HepG2 (cell line): Measurements from ENCODE around the gene ZFPM1. TPM values are rescaled to one million over a fixed set of nuclear protein-coding genes. Genes with fewer than 3 reads are reported as not detected.

ENCODE experiments used
- ATAC-seq: fragments of 200-7000 bp; cut with Tn5 transposase; 3 replicates; pipeline ENCODE4 v1.9.1; 2020; ENCODE audit warnings: mild to moderate bottlenecking, moderate library complexity
- BruUV-seq: library from RNA; stranded (reverse); fragments of 400-500 nt; replicated peaks from 2 replicates; lab custom pipeline; 2021; lab: Mats Ljungman, UMichigan
- CTCF ChIA-PET: fragments of 300-600 bp; formaldehyde crosslinking; extraction: SDS; loops from one replicate; lab custom pipeline; 2021; ENCODE audit warnings: low total read pairs, inconsistent platforms, low intra/inter-chr PET ratio; lab: Yijun Ruan, JAX
- POLR2A ChIA-PET: fragments of 350-600 bp; sonication (Branson Sonifier 250); formaldehyde crosslinking; loops from one replicate; lab custom pipeline; 2020; ENCODE audit warnings: antibody characterized with exemption, inconsistent platforms; lab: Yijun Ruan, JAX
- DNase-seq: peaks from one replicate; pipeline ENCODE4 v3.0.0-alpha.2; 2015; ENCODE audit warnings: low spot score
- FAIRE-seq: peaks from 3 replicates; lab custom pipeline; 2011; peaks lifted over from hg19 to GRCh38; lab: Jason Lieb, UNC
- H2AFZ ChIP-seq: one replicate; pipeline ENCODE4 v1.6.1; 2011; ENCODE audit warnings: low read length, inconsistent platforms
- H3K27ac ChIP-seq: fragments of 300-600 bp; 3 replicates; pipeline ENCODE4 v1.8.0; 2011; ENCODE audit warnings: mixed run types, mild to moderate bottlenecking, mixed read lengths, low read length, inconsistent platforms; ENCODE audit not compliant: insufficient read depth; ENCODE audit errors: extremely low read length
- H3K27me3 ChIP-seq, 2 experiments: fragments of 200-600 bp in 1 of 2; 2 replicates in 1 of 2; 3 replicates in 1 of 2; pipeline versions ENCODE4 v1.6.0 to v1.8.0; 2011; ENCODE audit warnings: low read length in 2 of 2, mild to moderate bottlenecking in 2 of 2, moderate library complexity in 2 of 2, inconsistent platforms in 1 of 2; ENCODE audit not compliant: insufficient read depth in 2 of 2, control insufficient read depth in 1 of 2
- H3K36me3 ChIP-seq, 2 experiments: fragments of 200-600 bp in 1 of 2; replicated peaks in 1 of 2; 2 replicates in 1 of 2; 3 replicates in 1 of 2; pipeline versions ENCODE4 v1.5.1 to v1.8.0; 2011; ENCODE audit warnings: low read length in 2 of 2, inconsistent platforms in 1 of 2; ENCODE audit not compliant: insufficient read depth in 2 of 2, control insufficient read depth in 1 of 2
- H3K4me1 ChIP-seq: 2 replicates; pipeline ENCODE4 v1.5.1; 2012; ENCODE audit warnings: low read length, inconsistent platforms; ENCODE audit not compliant: insufficient read depth
- H3K4me2 ChIP-seq: 2 replicates; pipeline ENCODE4 v1.6.0; 2011; ENCODE audit warnings: low read depth, low read length, inconsistent platforms
- H3K4me3 ChIP-seq, 3 experiments: fragments of 200-600 bp in 1 of 3; sonication (generic), shearing (Covaris generic) in 1 of 3; replicated peaks in 1 of 3; 2 replicates each; pipeline ENCODE4 v1.5.1; 2011 to 2016; ENCODE audit warnings: low read length in 3 of 3, inconsistent platforms in 2 of 3, low read depth in 2 of 3, mild to moderate bottlenecking in 2 of 3, control low read depth in 1 of 3, mixed read lengths in 1 of 3; ENCODE audit not compliant: insufficient read depth in 1 of 3
- H3K79me2 ChIP-seq: one replicate; pipeline ENCODE4 v1.6.1; 2011; ENCODE audit warnings: low read length, inconsistent platforms; ENCODE audit not compliant: insufficient read depth
- H3K9ac ChIP-seq: 2 replicates; pipeline ENCODE4 v1.6.0; 2011; ENCODE audit warnings: mild to moderate bottlenecking, low read depth, low read length, inconsistent platforms; ENCODE audit not compliant: insufficient read depth
- H3K9me3 ChIP-seq: 2 replicates; pipeline ENCODE4 v1.5.1; 2012; ENCODE audit warnings: mild to moderate bottlenecking, low read length
- H4K20me1 ChIP-seq: 2 replicates; pipeline ENCODE4 v1.6.0; 2011; ENCODE audit warnings: inconsistent platforms, mild to moderate bottlenecking, low read length, moderate library complexity; ENCODE audit not compliant: insufficient read depth
- EZH2 ChIP-seq: conservative IDR thresholded peaks from 2 replicates; pipeline ENCODE4 v1.6.1; 2012; ENCODE audit warnings: mild to moderate bottlenecking, low read depth, low read length, moderate library complexity
- FOXA1 ChIP-seq, 2 experiments: fragments of 450-650 bp in 1 of 2; sonication (generic) in 1 of 2; formaldehyde crosslinking in 1 of 2; IDR thresholded peaks; 2 replicates each; pipeline versions ENCODE4 v1.4.0 to v1.6.1; 2016 to 2020; ENCODE audit warnings: missing genetic modification reagents in 1 of 2
- GATA4 ChIP-seq: sonication (generic); IDR thresholded peaks from 2 replicates; pipeline ENCODE4 v1.6.1; 2016; ENCODE audit warnings: antibody characterized with exemption, low read depth, borderline replicate concordance
- HNRNPK ChIP-seq: fragments of 200-400 bp; formaldehyde crosslinking; IDR thresholded peaks from 2 replicates; pipeline ENCODE4 v1.6.1; 2018; ENCODE audit warnings: low read length, low read depth, moderate library complexity, mild to moderate bottlenecking; ENCODE audit not compliant: poor library complexity, severe bottlenecking
- SNRNP70 ChIP-seq: fragments of 200-400 bp; formaldehyde crosslinking; IDR thresholded peaks from 2 replicates; pipeline ENCODE4 v1.6.1; 2017; ENCODE audit warnings: mild to moderate bottlenecking, low read depth, low read length, moderate library complexity
- SOX13 ChIP-seq, 3 experiments: fragments of 450-650 bp in 1 of 3; sonication (generic) in 1 of 3; formaldehyde crosslinking in 1 of 3; IDR thresholded peaks in 2 of 3; conservative IDR thresholded peaks in 1 of 3; 2 replicates each; pipeline versions ENCODE4 v1.5.0 to v1.6.1; 2016 to 2020; ENCODE audit warnings: antibody characterized with exemption in 1 of 3, mild to moderate bottlenecking in 1 of 3, missing compliant biosample characterization in 1 of 3, missing genetic modification reagents in 1 of 3, moderate library complexity in 1 of 3
- WGBS: methylation state at CpG from one replicate; pipeline ENCODE4 v1.1.6; 2017; ENCODE audit warnings: low lambda C conversion rate; 5-methylcytosine and 5-hydroxymethylcytosine counted together
- in situ Hi-C: cut with HindIII; loops from 2 replicates; pipeline ENCODE4 v1.10.0; 2017; ENCODE audit warnings: low pct_unique_long_range_greater_than_20kb; ENCODE audit not compliant: extremely low pct_ligation_motif_present
- intact Hi-C: fragments of 100-400 bp; cut with micrococcal nuclease; formaldehyde crosslinking; loops from one replicate; pipeline ENCODE4 v1.10.0; 2022; ENCODE audit not compliant: unreplicated experiment
- polyA plus RNA-seq, 8 experiments: library from polyadenylated mRNA; depleted of rRNA in 3 of 8; stranded (reverse) in 7 of 8; unstranded in 1 of 8; fragments of >200 nt; fragmentation: Illumina TruSeq in 4 of 8; extraction: Trizol in 4 of 8; gene quantifications; 2 replicates each; pipeline versions ENCODE4 v1.2.1 to v1.2.3, GENCODE V29; 2011 to 2016; ENCODE audit warnings: low read depth in 4 of 8, missing spikeins in 1 of 8, mixed read lengths in 1 of 8; ENCODE audit not compliant: insufficient read depth in 1 of 8
- total RNA-seq, 5 experiments: library from RNA; depleted of rRNA; stranded (reverse); fragments of >200 nt; fragmentation: Illumina TruSeq; extraction: Trizol; gene quantifications; 2 replicates each; pipeline ENCODE4 v1.2.3, GENCODE V29; 2016; ENCODE audit warnings: low read depth in 1 of 5

Gene ZFPM1
- total and polyA plus RNA-seq, 2 of the 13 experiments (the other 11 are each of a cell fraction or from before 2014, with no cell fraction given) = 1.3 to 3.8 TPM

DNA sequence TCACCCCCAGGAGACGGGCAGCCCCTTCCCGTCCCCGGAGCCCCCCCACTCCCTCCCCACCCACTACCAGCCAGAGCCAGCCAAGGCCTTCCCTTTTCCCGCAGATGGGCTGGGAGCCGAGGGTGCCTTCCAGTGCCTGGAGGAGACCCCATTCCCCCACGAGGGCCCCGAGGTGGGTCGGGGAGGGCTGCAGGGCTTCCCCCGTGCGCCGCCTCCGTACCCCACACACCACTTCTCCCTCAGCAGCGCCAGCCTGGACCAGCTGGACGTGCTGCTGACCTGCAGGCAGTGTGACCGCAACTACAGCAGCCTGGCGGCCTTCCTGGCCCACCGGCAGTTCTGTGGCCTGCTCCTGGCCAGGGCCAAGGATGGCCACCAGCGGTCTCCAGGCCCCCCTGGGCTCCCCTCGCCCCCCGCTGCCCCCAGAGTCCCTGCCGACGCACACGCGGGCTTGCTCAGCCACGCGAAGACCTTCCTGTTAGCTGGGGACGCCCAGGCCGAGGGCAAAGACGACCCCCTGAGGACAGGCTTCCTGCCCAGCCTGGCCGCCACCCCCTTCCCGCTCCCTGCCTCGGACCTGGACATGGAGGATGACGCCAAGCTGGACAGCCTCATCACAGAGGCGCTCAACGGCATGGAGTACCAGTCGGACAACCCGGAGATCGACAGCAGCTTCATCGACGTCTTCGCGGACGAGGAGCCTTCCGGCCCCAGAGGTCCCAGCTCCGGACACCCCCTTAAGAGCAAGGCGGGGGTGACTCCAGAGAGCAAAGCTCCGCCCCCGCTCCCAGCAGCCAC is 23.5 kb upstream of the ZFPM1 start:
- Histone ChIP-seq H3K27ac (no peak overlapping the region), H3K9ac (no peak overlapping the region), H3K79me2 (no peaks in the 10 kb centered on the region), H3K27me3 (peaks cover 59 to 99% of the 10 kb centered on the region in 2 experiments), H3K9me3 (no peaks in the 10 kb centered on the region), H2AFZ (no peak overlapping the region), H3K4me3 (no peak overlapping the region), H3K4me2 (no peak overlapping the region), H3K4me1 (no peaks in the 10 kb centered on the region), H4K20me1 (peaks cover 5% of the 10 kb centered on the region; the same call in 1 of the 2 replicates), H3K36me3 (no peaks in the 10 kb centered on the region)
- ATAC-seq (peak; percentile 5; the same call in 1 of the 3 replicates), DNase-seq (no peak), FAIRE-seq (no peak)
- in situ Hi-C loops (loop anchor here (10.0 kb wide), 1 partner anchor 235 kb away; no protein-coding TSS in a partner anchor), intact Hi-C loops (no loop called here)
- 16% methylated on average over 26 of the region's 48 CpGs for WGBS
- BruUV-seq = no TSS peak
- TF ChIP-seq SOX13 (IDR thresholded peaks at IDR 0.05) (no peak), SOX13 (CRISPR knock-in tag; conservative IDR thresholded peaks at IDR 0.05 in 1 of 2, IDR thresholded peaks at IDR 0.05 in 1 of 2) (no peak), HNRNPK (peak; percentile 21), EZH2 (peak; percentile 72)
- ChIA-PET POLR2A (interaction anchor here (0.8 kb wide), 1 partner anchor 96 kb away, joined by 3 read pairs; no protein-coding TSS in a partner anchor), CTCF (no interaction called here)

DNA sequence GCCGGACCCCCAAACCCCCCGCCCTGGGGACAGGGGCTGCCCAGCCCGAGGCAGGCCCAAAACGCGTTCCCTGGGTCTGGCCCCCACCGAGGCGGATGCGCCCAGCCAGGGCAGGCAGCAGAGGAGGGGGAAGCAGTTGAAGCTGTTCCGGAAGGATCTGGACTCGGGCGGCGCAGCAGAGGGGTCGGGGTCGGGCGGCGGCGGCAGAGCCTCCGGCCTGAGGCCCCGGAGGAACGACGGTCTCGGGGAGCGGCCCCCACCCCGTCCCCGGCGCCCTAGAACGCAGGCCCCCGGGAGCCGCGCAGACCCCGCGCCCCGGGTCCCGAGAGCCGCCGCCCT is 22.9 kb upstream of the ZFPM1 start:
- in situ Hi-C loops = loop anchor here (10.0 kb wide), 1 partner anchor 235 kb away; no protein-coding TSS in a partner anchor
- Histone ChIP-seq H3K4me3 (peak overlapping the region in 1 of 3 experiments; percentile 47; a peak in 1 of 6 replicates), H4K20me1 (peaks cover 4% of the 10 kb centered on the region; the same call in 1 of the 2 replicates), H2AFZ (no peak overlapping the region), H3K79me2 (no peaks in the 10 kb centered on the region), H3K36me3 (no peaks in the 10 kb centered on the region), H3K4me2 (no peak overlapping the region; the same call in 1 of the 2 replicates), H3K9ac (no peak overlapping the region), H3K9me3 (no peaks in the 10 kb centered on the region), H3K27me3 (peaks cover 63 to 99% of the 10 kb centered on the region in 2 experiments), H3K27ac (no peak overlapping the region), H3K4me1 (no peaks in the 10 kb centered on the region)
- ATAC-seq (no peak), FAIRE-seq (no peak), DNase-seq (no peak)
- TF ChIP-seq SNRNP70 (no peak), FOXA1 (IDR thresholded peaks at IDR 0.05) (no peak), FOXA1 (CRISPR knock-in tag; IDR thresholded peaks at IDR 0.05) (no peak), GATA4 (no peak), HNRNPK (no peak)
- intact Hi-C loops = no loop called here
- WGBS = 51% methylated on average over 5 of the region's 36 CpGs
- CTCF ChIA-PET = no interaction called here
- BruUV-seq = no TSS peak
- POLR2A ChIA-PET = no interaction called here
